Lower leg skin (tissue), 4 donors: ENCODE results near the gene PLOD1. TPM values are rescaled to one million over a fixed set of nuclear protein-coding genes. Genes with fewer than 3 reads are reported as not detected.

Experiments used
- DNase-seq, 2 donors: peaks; one replicate each; pipeline ENCODE4 v3.0.0-alpha.2; 2019; ENCODE audit warnings: low spot score in 2 of 2
- H3K4me3 ChIP-seq: fragments of 200-600 bp; sonication (generic); 2 replicates; pipeline ENCODE4 v1.5.1; 2017; ENCODE audit warnings: mild to moderate bottlenecking, low read depth; ENCODE audit not compliant: poor library complexity, severe bottlenecking
- CTCF ChIP-seq, 3 donors: fragments of 450-650 bp; IDR thresholded peaks; one replicate each; pipeline ENCODE4 v1.5.1; 2016; ENCODE audit warnings: antibody characterized with exemption in 3 of 3, mild to moderate bottlenecking in 3 of 3, moderate library complexity in 2 of 3
- POLR2A ChIP-seq, 2 donors: fragments of 450-650 bp; IDR thresholded peaks; one replicate each; pipeline ENCODE4 v1.6.1; 2016 to 2017; ENCODE audit warnings: antibody characterized with exemption in 2 of 2, mild to moderate bottlenecking in 1 of 2, moderate library complexity in 1 of 2
- WGBS, 2 donors: methylation state at CpG; one replicate each; pipeline ENCODE4 v1.1.5; 2018; 5-methylcytosine and 5-hydroxymethylcytosine counted together
- intact Hi-C: fragments of 100-400 bp; cut with DNase I; formaldehyde crosslinking; loops from one replicate; pipeline ENCODE4 v1.15.0; 2023; ENCODE audit warnings: low total_unique reads
- total RNA-seq, 4 donors: library from RNA; depleted of rRNA; stranded (reverse); fragments of >200 nt; gene quantifications; one replicate each; pipeline ENCODE4 v1.1.0, GENCODE V29; 2016

Gene PLOD1
- total RNA-seq, 4 donors from 2014 or later = 26.5 to 54.0 (median 41.3) TPM

- TF ChIP-seq POLR2A (IDR thresholded peaks at IDR 0.05) (no peak), CTCF (IDR thresholded peaks at IDR 0.05) (no peak)
- WGBS, 2 donors = 74 to 88% methylated on average over 14 to 15 of the region's 16 CpGs
- no peak for DNase-seq
- intact Hi-C loops = no loop called here
- no peak overlapping the region for H3K4me3 ChIP-seq
These were observed 76.4 kb downstream of the PLOD1 start for GRCh38 chr1:12010746-12011570.

- no peak overlapping the region for H3K4me3 ChIP-seq
- no peak for TF ChIP-seq POLR2A (IDR thresholded peaks at IDR 0.05)
- no peak for TF ChIP-seq CTCF (IDR thresholded peaks at IDR 0.05)
- 88 to 91% methylated on average over 4 of the region's 4 CpGs for whole genome bisulfite sequencing, 2 donors
- intact Hi-C loops = no loop called here
- no peak for DNase-seq
These were observed 77.5 kb downstream of the PLOD1 start for GRCh38 chr1:12011998-12012397.

DNA sequence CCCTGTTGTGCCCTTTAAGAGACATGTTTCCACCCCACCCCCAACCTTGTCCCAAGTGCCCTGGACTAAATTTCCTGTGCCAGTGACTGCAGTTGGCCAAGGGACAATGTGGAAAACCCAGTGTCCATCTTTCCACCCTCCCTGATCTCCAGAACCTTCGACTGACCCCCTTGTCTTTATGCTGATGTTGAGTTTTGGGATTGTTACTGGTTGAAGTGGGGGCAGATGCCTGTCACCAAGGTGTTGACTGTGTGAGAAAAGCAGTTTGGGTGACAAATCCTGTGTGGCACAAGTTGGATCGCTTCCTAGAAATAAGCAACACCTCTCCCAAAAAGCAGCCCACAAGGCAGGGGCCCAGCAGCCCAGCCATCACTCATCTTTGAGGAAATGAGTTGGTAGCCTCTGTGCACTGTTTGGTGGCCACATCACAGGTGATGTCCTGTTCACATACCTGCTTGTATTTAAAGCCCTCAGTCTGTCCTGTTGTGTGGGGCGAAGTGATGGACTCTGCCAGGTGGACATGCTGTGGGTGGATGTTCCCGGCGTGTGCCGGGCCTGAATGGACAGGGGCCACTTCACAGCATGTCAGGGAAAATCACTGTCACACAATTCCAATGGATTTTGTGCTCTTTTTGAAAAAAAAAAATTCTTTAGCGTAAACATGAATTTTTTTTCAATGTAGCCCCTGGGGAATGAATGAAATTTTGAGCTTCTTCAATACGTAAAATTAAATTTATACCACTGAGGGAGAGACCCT is 78.2 kb downstream of the PLOD1 start:
- intact Hi-C loops = no loop called here
- 87 to 92% methylated on average over 8 of the region's 8 CpGs for WGBS, 2 donors
- H3K4me3 ChIP-seq = no peak overlapping the region
- TF ChIP-seq POLR2A (IDR thresholded peaks at IDR 0.05) = no peak
- TF ChIP-seq CTCF (IDR thresholded peaks at IDR 0.05) = no peak
- no peak for DNase-seq

GRCh38 chr1:12014141-12014991 is 79.8 kb downstream of the PLOD1 start:
- no peak for DNase-seq
- H3K4me3 ChIP-seq = no peak overlapping the region
- intact Hi-C loops = no loop called here
- 75 to 78% methylated on average over 16 of the region's 16 CpGs for WGBS, 2 donors
- no peak for TF ChIP-seq POLR2A (IDR thresholded peaks at IDR 0.05)
- TF ChIP-seq CTCF (IDR thresholded peaks at IDR 0.05) = no peak

DNA sequence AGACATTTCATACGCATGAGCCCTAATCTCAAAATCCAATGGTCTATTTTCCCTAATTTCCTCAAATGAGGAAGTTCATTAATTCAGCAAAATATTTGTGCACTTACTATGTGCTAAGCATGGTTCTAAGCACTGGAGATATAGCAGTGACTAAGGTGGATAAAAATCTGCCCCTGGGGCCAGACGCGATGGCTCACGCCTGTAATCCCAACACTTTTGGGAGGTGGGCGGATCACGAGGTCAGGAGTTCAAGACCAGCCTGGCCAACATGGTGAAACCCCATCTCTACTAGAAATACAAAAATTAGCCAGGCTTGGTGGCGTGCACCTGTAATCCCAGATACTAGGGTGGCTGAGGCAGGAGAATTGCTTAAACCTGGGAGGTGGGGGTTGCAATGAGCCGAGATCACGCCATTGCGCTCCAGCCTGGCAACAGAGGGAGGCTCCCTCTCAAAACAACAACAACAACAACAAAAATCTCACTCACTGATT is 80.5 kb downstream of the PLOD1 start:
- no peak for TF ChIP-seq CTCF (IDR thresholded peaks at IDR 0.05)
- no peak for TF ChIP-seq POLR2A (IDR thresholded peaks at IDR 0.05)
- intact Hi-C loops = no loop called here
- no peak for DNase-seq
- no peak overlapping the region for H3K4me3 ChIP-seq
- WGBS, 2 donors = 76 to 80% methylated on average over 10 of the region's 10 CpGs
